Measurements from ENCODE around the gene PCDHA1.

PCDHA1 gene

DNA sequence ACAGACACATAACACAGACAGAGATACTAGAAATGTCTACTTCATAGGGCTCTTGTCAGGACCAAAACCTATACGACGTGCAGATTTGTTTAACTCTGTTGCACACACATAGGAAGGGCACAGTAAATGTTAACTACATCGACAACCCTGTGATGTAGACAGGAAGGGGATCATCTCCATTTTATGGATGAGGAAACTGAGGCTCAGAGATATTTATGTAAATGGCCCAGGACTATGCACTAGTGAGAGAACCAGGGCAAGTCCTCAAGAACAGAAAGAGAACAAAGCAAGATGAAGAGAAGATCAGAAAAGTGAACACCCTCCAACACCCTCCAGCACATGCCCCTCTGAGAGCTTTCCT, 216.6 kb downstream of the PCDHA1 start:
- TF ChIP-seq, protein P1, sequence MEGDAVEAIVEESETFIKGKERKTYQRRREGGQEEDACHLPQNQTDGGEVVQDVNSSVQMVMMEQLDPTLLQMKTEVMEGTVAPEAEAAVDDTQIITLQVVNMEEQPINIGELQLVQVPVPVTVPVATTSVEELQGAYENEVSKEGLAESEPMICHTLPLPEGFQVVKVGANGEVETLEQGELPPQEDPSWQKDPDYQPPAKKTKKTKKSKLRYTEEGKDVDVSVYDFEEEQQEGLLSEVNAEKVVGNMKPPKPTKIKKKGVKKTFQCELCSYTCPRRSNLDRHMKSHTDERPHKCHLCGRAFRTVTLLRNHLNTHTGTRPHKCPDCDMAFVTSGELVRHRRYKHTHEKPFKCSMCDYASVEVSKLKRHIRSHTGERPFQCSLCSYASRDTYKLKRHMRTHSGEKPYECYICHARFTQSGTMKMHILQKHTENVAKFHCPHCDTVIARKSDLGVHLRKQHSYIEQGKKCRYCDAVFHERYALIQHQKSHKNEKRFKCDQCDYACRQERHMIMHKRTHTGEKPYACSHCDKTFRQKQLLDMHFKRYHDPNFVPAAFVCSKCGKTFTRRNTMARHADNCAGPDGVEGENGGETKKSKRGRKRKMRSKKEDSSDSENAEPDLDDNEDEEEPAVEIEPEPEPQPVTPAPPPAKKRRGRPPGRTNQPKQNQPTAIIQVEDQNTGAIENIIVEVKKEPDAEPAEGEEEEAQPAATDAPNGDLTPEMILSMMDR (IDR thresholded peaks at IDR 0.05; ENCODE audit: low read depth, low read length, missing control alignments): no peak
- DNase-seq (ENCODE audit: low read depth): no peak
- no peak overlapping the region for H3K4me3 ChIP-seq (ENCODE audit: low read depth, low read length)

DNA sequence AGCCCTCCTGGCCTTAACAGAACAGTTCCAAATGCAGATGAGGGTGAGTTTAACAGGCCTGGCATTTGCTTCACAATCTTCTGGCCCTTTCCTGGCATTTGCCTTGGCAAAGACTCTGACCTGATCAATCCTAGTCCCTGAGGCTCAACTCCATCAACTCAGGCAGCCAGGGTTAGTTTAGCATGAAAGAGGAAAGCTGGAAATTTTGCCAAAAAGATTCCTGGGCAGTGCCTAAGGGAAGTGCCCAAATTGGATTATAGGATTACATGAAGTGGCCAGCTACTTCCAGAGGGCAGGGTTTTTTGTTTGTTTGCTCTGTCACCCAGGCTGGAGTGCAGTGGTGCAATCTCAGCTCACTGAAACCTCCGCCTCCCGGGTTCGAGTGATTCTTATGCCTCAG, 217.1 kb downstream of the PCDHA1 start:
- H3K4me3 ChIP-seq (ENCODE audit: low read depth, low read length): no peak overlapping the region
- TF ChIP-seq, protein P1 (IDR thresholded peaks at IDR 0.05; ENCODE audit: low read depth, low read length, missing control alignments): no peak
- DNase-seq (ENCODE audit: low read depth): no peak

- H3K4me3 ChIP-seq (ENCODE audit: low read depth, low read length): no peak overlapping the region
- TF ChIP-seq, protein P1 (IDR thresholded peaks at IDR 0.05; ENCODE audit: low read depth, low read length, missing control alignments): no peak
- DNase-seq (ENCODE audit: low read depth): no peak
Measured at GRCh38 chr5:141003791-141004611, 218.1 kb downstream of the PCDHA1 start.

DNA sequence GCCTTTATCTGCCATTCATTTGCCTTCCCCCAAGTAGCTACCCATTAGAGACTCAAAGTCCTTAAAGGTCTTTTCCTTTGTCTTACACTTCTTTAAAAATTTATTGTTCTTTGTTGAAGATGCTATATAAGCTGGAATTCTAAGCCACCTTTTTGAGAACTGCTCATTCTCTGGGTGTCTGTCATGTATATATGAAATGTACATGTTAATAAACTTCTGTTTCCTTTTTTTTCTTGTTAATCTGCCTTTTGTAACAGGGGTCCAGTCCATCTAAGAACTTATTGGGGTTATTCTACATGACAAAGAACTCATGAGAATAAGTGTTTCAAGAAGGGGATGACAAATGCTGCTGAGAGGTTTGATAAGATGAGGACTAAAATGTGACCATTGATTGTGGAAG, 221.9 kb downstream of the PCDHA1 start:
- TF ChIP-seq, protein P1 (IDR thresholded peaks at IDR 0.05; ENCODE audit: low read depth, low read length, missing control alignments): no peak
- no peak overlapping the region for H3K4me3 ChIP-seq (ENCODE audit: low read depth, low read length)
- DNase-seq (ENCODE audit: low read depth): no peak

- no peak overlapping the region for H3K4me3 ChIP-seq (ENCODE audit: low read depth, low read length)
- TF ChIP-seq, protein P1 (IDR thresholded peaks at IDR 0.05; ENCODE audit: low read depth, low read length, missing control alignments): no peak
- no peak for DNase-seq (ENCODE audit: low read depth)
Measured at GRCh38 chr5:141010047-141010793, 224.3 kb downstream of the PCDHA1 start.

- DNase-seq (ENCODE audit: low read depth): no peak
- H3K4me3 ChIP-seq (ENCODE audit: low read depth, low read length): no peak overlapping the region
- TF ChIP-seq, protein P1 (IDR thresholded peaks at IDR 0.05; ENCODE audit: low read depth, low read length, missing control alignments): no peak
Measured at GRCh38 chr5:141017943-141018342, 232.0 kb downstream of the PCDHA1 start.
